ENCODE results near the gene TAF1A. TPM values are rescaled to one million over a fixed set of nuclear protein-coding genes. Genes with fewer than 3 reads are reported as not detected.

The TAF1A gene
- total RNA-seq, 1 experiment from 2014 or later, result 38.2 TPM

DNA sequence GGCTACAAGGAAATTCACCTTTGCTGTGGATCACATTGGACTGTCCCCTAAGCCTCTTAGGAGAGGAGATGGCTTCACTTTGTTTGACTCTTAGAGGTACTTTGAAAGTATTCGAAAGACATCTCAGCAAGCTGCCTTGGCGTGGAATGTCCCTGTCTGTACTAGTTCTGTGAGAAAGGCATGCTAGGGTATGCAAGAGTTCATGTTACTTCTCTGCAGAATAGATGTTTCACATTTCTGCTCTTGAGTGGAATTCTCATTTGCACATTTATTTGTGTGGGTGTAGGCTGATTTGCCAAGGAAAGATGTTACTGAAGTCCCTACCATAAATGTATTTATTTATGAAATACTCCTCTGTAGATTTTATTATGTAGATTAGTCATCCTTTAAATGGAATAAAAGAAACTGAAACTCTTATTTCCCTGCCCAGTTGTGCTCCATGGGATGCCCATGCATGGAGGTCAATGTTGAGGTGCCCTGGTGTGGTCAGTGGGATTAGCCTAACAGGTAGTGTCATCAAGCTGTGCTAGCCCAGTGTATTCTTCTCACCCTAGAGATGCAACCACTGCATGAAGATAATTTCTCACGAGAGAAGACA is 42.0 kb upstream of the TAF1A start:
- no peak for DNase-seq (ENCODE audit: unreplicated experiment)
- H3K36me3 Mint-ChIP-seq (ENCODE audit: insufficient read depth, unreplicated experiment), result peaks cover 92% of the 10 kb centered on the region
- TF ChIP-seq, protein P1, sequence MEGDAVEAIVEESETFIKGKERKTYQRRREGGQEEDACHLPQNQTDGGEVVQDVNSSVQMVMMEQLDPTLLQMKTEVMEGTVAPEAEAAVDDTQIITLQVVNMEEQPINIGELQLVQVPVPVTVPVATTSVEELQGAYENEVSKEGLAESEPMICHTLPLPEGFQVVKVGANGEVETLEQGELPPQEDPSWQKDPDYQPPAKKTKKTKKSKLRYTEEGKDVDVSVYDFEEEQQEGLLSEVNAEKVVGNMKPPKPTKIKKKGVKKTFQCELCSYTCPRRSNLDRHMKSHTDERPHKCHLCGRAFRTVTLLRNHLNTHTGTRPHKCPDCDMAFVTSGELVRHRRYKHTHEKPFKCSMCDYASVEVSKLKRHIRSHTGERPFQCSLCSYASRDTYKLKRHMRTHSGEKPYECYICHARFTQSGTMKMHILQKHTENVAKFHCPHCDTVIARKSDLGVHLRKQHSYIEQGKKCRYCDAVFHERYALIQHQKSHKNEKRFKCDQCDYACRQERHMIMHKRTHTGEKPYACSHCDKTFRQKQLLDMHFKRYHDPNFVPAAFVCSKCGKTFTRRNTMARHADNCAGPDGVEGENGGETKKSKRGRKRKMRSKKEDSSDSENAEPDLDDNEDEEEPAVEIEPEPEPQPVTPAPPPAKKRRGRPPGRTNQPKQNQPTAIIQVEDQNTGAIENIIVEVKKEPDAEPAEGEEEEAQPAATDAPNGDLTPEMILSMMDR (IDR thresholded peaks at IDR 0.05; ENCODE audit: unreplicated experiment), result no peak
- no peaks in the 10 kb centered on the region for H3K9me3 Mint-ChIP-seq (ENCODE audit: unreplicated experiment)
- no TSS peak for BruUV-seq (replicated peaks)
- intact Hi-C loops (cut with micrococcal nuclease), result loop anchor here (5.0 kb wide), 1 partner anchor 89 kb away; no protein-coding TSS in a partner anchor
- CTCF ChIA-PET, result interaction anchor here (0.6 to 6.2 kb wide), 6 partner anchors 10 to 419 kb away, joined by 3 to 201 read pairs (median 4); no protein-coding TSS in a partner anchor
- H3K27ac Mint-ChIP-seq (ENCODE audit: low read depth, unreplicated experiment), result peak overlapping the region; percentile 24
- H3K4me1 Mint-ChIP-seq (ENCODE audit: insufficient read depth, unreplicated experiment), result peaks cover 16% of the 10 kb centered on the region
- POLR2A ChIA-PET, result interaction anchor here (0.7 to 1.0 kb wide), 2 partner anchors 13 to 166 kb away, joined by 3 to 6 read pairs; no protein-coding TSS in a partner anchor
- H3K4me3 Mint-ChIP-seq (ENCODE audit: unreplicated experiment), result no peak overlapping the region
- H3K27me3 Mint-ChIP-seq (ENCODE audit: insufficient read depth, unreplicated experiment), result no peaks in the 10 kb centered on the region

DNA sequence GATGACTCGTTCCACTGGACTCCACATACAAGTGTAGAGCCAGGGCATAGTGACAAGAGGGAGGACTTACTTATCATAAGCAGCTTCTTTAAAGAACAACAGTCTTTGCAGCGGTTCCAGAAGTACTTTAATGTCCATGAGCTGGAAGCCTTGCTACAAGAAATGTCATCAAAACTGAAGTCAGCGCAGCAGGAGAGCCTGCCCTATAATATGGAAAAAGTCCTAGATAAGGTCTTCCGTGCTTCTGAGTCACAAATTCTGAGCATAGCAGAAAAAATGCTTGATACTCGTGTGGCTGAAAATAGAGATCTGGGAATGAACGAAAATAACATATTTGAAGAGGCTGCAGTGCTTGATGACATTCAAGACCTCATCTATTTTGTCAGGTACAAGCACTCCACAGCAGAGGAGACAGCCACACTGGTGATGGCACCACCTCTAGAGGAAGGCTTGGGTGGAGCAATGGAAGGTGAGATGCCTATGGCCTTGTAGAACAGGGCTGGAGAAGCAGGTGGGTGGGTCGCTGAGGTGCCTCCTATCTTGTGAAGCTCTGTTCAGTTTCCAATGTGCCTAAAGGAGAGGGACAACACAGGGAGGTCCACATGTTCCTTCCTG is 40.3 kb upstream of the TAF1A start:
- Mint-ChIP-seq H3K27ac (ENCODE audit: low read depth, unreplicated experiment) (peak overlapping the region; percentile 18), H3K4me3 (ENCODE audit: unreplicated experiment) (no peak overlapping the region), H3K4me1 (ENCODE audit: insufficient read depth, unreplicated experiment) (peaks cover 16% of the 10 kb centered on the region), H3K9me3 (ENCODE audit: unreplicated experiment) (no peaks in the 10 kb centered on the region), H3K36me3 (ENCODE audit: insufficient read depth, unreplicated experiment) (peaks cover 92% of the 10 kb centered on the region), H3K27me3 (ENCODE audit: insufficient read depth, unreplicated experiment) (no peaks in the 10 kb centered on the region)
- DNase-seq (ENCODE audit: unreplicated experiment), result no peak
- TF ChIP-seq, protein P1 (IDR thresholded peaks at IDR 0.05; ENCODE audit: unreplicated experiment), result no peak
- intact Hi-C loops (cut with micrococcal nuclease), result loop anchor here (5.0 kb wide), 1 partner anchor 88 kb away; no protein-coding TSS in a partner anchor
- ChIA-PET POLR2A (no interaction called here), CTCF (no interaction called here)
- BruUV-seq (replicated peaks), result no TSS peak

DNA sequence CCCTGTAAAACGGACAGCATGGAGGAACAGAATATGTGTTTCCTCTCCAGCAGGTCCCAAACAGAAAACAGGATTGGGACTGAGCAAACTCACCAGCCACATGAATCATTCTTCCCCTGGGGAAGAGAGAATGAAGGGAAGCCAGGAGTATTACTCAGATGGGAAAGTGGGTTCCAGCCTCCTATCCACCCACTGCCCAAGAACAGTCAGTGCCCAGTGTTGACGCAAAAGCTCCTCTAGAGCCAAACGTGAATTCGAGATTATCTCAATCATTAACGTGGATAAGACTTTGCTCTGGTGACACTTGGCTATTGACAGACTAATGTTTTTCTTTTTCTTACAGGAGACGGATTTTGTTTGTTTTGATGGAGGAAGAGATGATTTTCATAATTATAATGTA is 37.5 kb upstream of the TAF1A start:
- intact Hi-C loops (cut with micrococcal nuclease), result no loop called here
- H3K27ac Mint-ChIP-seq (ENCODE audit: low read depth, unreplicated experiment), result peak overlapping the region; percentile 46
- H3K4me3 Mint-ChIP-seq (ENCODE audit: unreplicated experiment), result no peak overlapping the region
- H3K4me1 Mint-ChIP-seq (ENCODE audit: insufficient read depth, unreplicated experiment), result peaks cover 10% of the 10 kb centered on the region
- no peaks in the 10 kb centered on the region for H3K27me3 Mint-ChIP-seq (ENCODE audit: insufficient read depth, unreplicated experiment)
- ChIA-PET CTCF (interaction anchor here (0.6 to 8.3 kb wide), 9 partner anchors 8 to 491 kb away, joined by 3 to 59 read pairs (median 4); no protein-coding TSS in a partner anchor), POLR2A (interaction anchor here (0.6 to 1.8 kb wide), 4 partner anchors 7 to 37 kb away, joined by 3 to 6 read pairs (median 6); partner anchors contain the start of gene TAF1A)
- BruUV-seq (replicated peaks), result no TSS peak
- TF ChIP-seq, protein P1 (IDR thresholded peaks at IDR 0.05; ENCODE audit: unreplicated experiment), result no peak
- H3K36me3 Mint-ChIP-seq (ENCODE audit: insufficient read depth, unreplicated experiment), result peaks cover 89% of the 10 kb centered on the region
- peak; percentile 68 for DNase-seq (ENCODE audit: unreplicated experiment)
- H3K9me3 Mint-ChIP-seq (ENCODE audit: unreplicated experiment), result no peaks in the 10 kb centered on the region

DNA sequence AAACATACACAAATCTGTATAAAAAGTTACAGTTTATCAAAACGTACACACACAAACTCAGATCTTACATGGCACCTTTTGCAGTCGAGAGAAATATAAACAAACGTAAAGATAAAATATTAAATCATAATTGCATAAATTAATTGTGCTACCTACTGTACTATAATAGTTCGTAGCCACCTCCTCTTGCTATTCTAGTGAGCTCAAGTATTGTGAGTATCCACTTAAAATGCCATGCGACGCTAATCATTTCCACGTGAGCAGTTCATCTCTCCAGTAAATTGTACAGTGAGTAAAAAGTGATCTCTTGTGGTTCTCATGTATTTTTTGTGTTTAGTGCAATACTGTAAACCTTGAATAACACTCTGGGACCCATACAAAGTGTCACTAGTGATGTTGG is 34.5 kb upstream of the TAF1A start:
- ChIA-PET POLR2A (interaction anchor here (1.1 to 1.4 kb wide), 2 partner anchors 10 to 19 kb away, joined by 3 to 5 read pairs; no protein-coding TSS in a partner anchor), CTCF (interaction anchor here (0.6 to 8.3 kb wide), 6 partner anchors 10 to 159 kb away, joined by 3 to 81 read pairs (median 4); no protein-coding TSS in a partner anchor)
- no peak for DNase-seq (ENCODE audit: unreplicated experiment)
- no peaks in the 10 kb centered on the region for H3K27me3 Mint-ChIP-seq (ENCODE audit: insufficient read depth, unreplicated experiment)
- BruUV-seq (replicated peaks), result no TSS peak
- H3K9me3 Mint-ChIP-seq (ENCODE audit: unreplicated experiment), result no peaks in the 10 kb centered on the region
- TF ChIP-seq, protein P1 (IDR thresholded peaks at IDR 0.05; ENCODE audit: unreplicated experiment), result no peak
- intact Hi-C loops (cut with micrococcal nuclease), result no loop called here
- H3K27ac Mint-ChIP-seq (ENCODE audit: low read depth, unreplicated experiment), result no peak overlapping the region
- peaks cover 79% of the 10 kb centered on the region for H3K36me3 Mint-ChIP-seq (ENCODE audit: insufficient read depth, unreplicated experiment)
- no peak overlapping the region for H3K4me3 Mint-ChIP-seq (ENCODE audit: unreplicated experiment)
- H3K4me1 Mint-ChIP-seq (ENCODE audit: insufficient read depth, unreplicated experiment), result peaks cover 27% of the 10 kb centered on the region

Data from MCF 10A (cell line).